IPS DF 6.9 (cell line): ENCODE results near the gene MBIP.

Source experiments
- DNase-seq: peaks from one replicate; pipeline ENCODE4 v3.0.0-alpha.2; 2013; ENCODE audit warnings: low read depth, low spot score
- H3K27ac ChIP-seq: one replicate; pipeline ENCODE4 v1.5.1; 2013; ENCODE audit warnings: low read length, control low read depth
- H3K27me3 ChIP-seq: 2 replicates; pipeline ENCODE4 v1.6.1; 2013; ENCODE audit warnings: mild to moderate bottlenecking, low read length; ENCODE audit not compliant: control insufficient read depth, insufficient read depth
- H3K36me3 ChIP-seq: 2 replicates; pipeline ENCODE4 v1.6.1; 2013; ENCODE audit warnings: low read length; ENCODE audit not compliant: control insufficient read depth, insufficient read depth
- H3K4me1 ChIP-seq: 2 replicates; pipeline ENCODE4 v1.6.1; 2013; ENCODE audit warnings: low read length; ENCODE audit not compliant: control insufficient read depth, insufficient read depth
- H3K4me3 ChIP-seq: 2 replicates; pipeline ENCODE4 v1.5.1; 2013; ENCODE audit warnings: mild to moderate bottlenecking, low read length
- H3K9me3 ChIP-seq: 2 replicates; pipeline ENCODE4 v1.6.1; 2013; ENCODE audit warnings: low read length, inconsistent platforms; ENCODE audit not compliant: control insufficient read depth, insufficient read depth
- WGBS: extraction: QIAGEN DNeasy Blood & Tissue Kit; methylation state at CpG from one replicate; pipeline ENCODE4 v1.1.7; 2013; ENCODE audit warnings: mixed read lengths, missing lambda C conversion rate; ENCODE audit not compliant: insufficient read length, insufficient coverage; 5-methylcytosine and 5-hydroxymethylcytosine counted together

The MBIP gene

DNA sequence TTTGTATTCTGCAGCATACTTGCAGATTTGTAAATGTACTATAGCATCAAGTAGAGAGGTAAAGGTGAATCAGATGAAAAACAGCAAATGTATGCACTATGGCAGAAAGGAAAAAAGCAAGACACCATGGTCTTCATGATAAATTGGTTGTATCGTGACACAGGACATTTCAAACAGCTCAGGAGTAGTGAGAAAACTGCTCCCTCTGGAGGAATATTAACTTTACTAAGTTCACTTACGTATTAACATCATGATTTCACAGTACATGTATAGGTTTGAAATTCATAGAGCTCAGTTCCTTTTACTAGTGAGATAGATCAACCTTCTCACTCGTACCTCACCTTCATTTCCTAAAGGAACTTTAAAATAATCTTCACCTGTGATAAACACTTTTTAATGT, 6.5 kb downstream of the MBIP start:
- H3K4me3 ChIP-seq: no peak overlapping the region
- no peaks in the 10 kb centered on the region; the same call in 1 of the 2 replicates for H3K36me3 ChIP-seq
- H3K27ac ChIP-seq: no peak overlapping the region
- peaks cover 2% of the 10 kb centered on the region; the same call in 1 of the 2 replicates for H3K4me1 ChIP-seq
- H3K27me3 ChIP-seq: no peaks in the 10 kb centered on the region
- no peaks in the 10 kb centered on the region for H3K9me3 ChIP-seq
- DNase-seq: no peak
- no CpG with 5 or more reads among the region's 3 CpGs for WGBS

- no peaks in the 10 kb centered on the region; the same call in 1 of the 2 replicates for H3K36me3 ChIP-seq
- no peaks in the 10 kb centered on the region for H3K9me3 ChIP-seq
- WGBS: no CpG with 5 or more reads among the region's 2 CpGs
- H3K4me1 ChIP-seq: peaks cover 2% of the 10 kb centered on the region; the same call in 1 of the 2 replicates
- DNase-seq: no peak
- no peaks in the 10 kb centered on the region for H3K27me3 ChIP-seq
- no peak overlapping the region for H3K27ac ChIP-seq
- no peak overlapping the region for H3K4me3 ChIP-seq
Observed at GRCh38 chr14:36313206-36313605, 7.2 kb downstream of the MBIP start.

GRCh38 chr14:36306836-36307235, 13.6 kb downstream of the MBIP start:
- Histone ChIP-seq H3K9me3 (no peaks in the 10 kb centered on the region), H3K27me3 (no peaks in the 10 kb centered on the region), H3K36me3 (no peaks in the 10 kb centered on the region; the same call in 1 of the 2 replicates), H3K27ac (no peak overlapping the region), H3K4me1 (no peaks in the 10 kb centered on the region), H3K4me3 (no peak overlapping the region)
- no peak for DNase-seq
- WGBS: no CpG with 5 or more reads among the region's 2 CpGs

GRCh38 chr14:36304895-36305294, 15.5 kb downstream of the MBIP start:
- no peak for DNase-seq
- H3K36me3 ChIP-seq: no peaks in the 10 kb centered on the region; the same call in 1 of the 2 replicates

GRCh38 chr14:36303960-36304359, 16.5 kb downstream of the MBIP start:
- no peaks in the 10 kb centered on the region for H3K9me3 ChIP-seq
- no peak overlapping the region for H3K4me3 ChIP-seq
- WGBS: no CpG with 5 or more reads among the region's 4 CpGs

More at GRCh38 chr14:36304895-36305294, 15.5 kb downstream of the MBIP start:
- Histone ChIP-seq H3K4me3 (no peak overlapping the region), H3K27me3 (no peaks in the 10 kb centered on the region), H3K27ac (no peak overlapping the region), H3K4me1 (no peaks in the 10 kb centered on the region), H3K9me3 (no peaks in the 10 kb centered on the region)

GRCh38 chr14:36302823-36303222, 17.6 kb downstream of the MBIP start:
- Histone ChIP-seq H3K4me1 (no peaks in the 10 kb centered on the region), H3K4me3 (no peak overlapping the region), H3K36me3 (no peaks in the 10 kb centered on the region), H3K27me3 (no peaks in the 10 kb centered on the region), H3K9me3 (no peaks in the 10 kb centered on the region), H3K27ac (no peak overlapping the region)
- WGBS: no CpG with 5 or more reads among the region's 2 CpGs
- DNase-seq: no peak

More at GRCh38 chr14:36303960-36304359, 16.5 kb downstream of the MBIP start:
- Histone ChIP-seq H3K4me1 (no peaks in the 10 kb centered on the region), H3K36me3 (no peaks in the 10 kb centered on the region), H3K27me3 (no peaks in the 10 kb centered on the region), H3K27ac (no peak overlapping the region)
- no peak for DNase-seq

GRCh38 chr14:36301159-36301558, 19.3 kb downstream of the MBIP start:
- Histone ChIP-seq H3K27me3 (no peaks in the 10 kb centered on the region), H3K9me3 (no peaks in the 10 kb centered on the region), H3K36me3 (no peaks in the 10 kb centered on the region), H3K4me1 (no peaks in the 10 kb centered on the region; the same call in 1 of the 2 replicates), H3K4me3 (no peak overlapping the region), H3K27ac (no peak overlapping the region)
- no CpG with 5 or more reads among the region's 3 CpGs for WGBS
- no peak for DNase-seq

DNA sequence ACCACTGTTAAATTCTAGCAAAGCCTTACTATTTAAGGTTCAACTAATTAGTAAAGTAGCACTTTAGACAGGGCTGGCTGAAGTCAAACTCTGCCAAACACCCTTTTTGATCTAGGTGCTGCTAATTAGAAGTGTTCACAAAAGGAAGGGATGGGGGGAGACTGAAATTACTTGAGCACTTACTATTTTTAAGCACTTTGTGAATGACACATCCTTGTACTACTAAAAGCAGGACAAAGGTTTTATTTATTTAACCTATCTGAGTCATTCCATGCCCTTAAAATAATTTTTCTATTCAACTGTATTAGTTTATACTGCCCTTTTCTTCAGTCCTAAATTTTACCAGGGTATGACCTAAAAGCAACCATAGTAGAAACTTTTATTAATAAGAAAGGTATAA, 20.1 kb downstream of the MBIP start:
- DNase-seq: no peak
- H3K36me3 ChIP-seq: no peaks in the 10 kb centered on the region

GRCh38 chr14:36295642-36296627, 24.5 kb downstream of the MBIP start:
- no peak for DNase-seq
- no peak overlapping the region for H3K27ac ChIP-seq
- H3K27me3 ChIP-seq: no peaks in the 10 kb centered on the region
- H3K36me3 ChIP-seq: no peaks in the 10 kb centered on the region
- H3K9me3 ChIP-seq: no peaks in the 10 kb centered on the region
- peaks cover 2% of the 10 kb centered on the region; the same call in 1 of the 2 replicates for H3K4me1 ChIP-seq
- no peak overlapping the region for H3K4me3 ChIP-seq
- WGBS: no CpG with 5 or more reads among the region's 4 CpGs

More for the DNA sequence above, 20.1 kb downstream of the MBIP start:
- Histone ChIP-seq H3K4me1 (peaks cover 2% of the 10 kb centered on the region; the same call in 1 of the 2 replicates), H3K9me3 (no peaks in the 10 kb centered on the region), H3K27me3 (no peaks in the 10 kb centered on the region), H3K4me3 (no peak overlapping the region), H3K27ac (no peak overlapping the region)

GRCh38 chr14:36294543-36294942, 25.9 kb downstream of the MBIP start:
- Histone ChIP-seq H3K4me1 (peaks cover 2% of the 10 kb centered on the region; the same call in 1 of the 2 replicates), H3K9me3 (no peaks in the 10 kb centered on the region), H3K4me3 (no peak overlapping the region), H3K27me3 (no peaks in the 10 kb centered on the region), H3K27ac (no peak overlapping the region), H3K36me3 (no peaks in the 10 kb centered on the region)
- no peak for DNase-seq
- WGBS: no CpG with 5 or more reads among the region's 4 CpGs
